ENCODE results near the gene BPIFB4. TPM values are rescaled to one million over a fixed set of nuclear protein-coding genes. Genes with fewer than 3 reads are reported as not detected.

BPIFB4 gene
- total and polyA plus RNA-seq, 11 donors: not detected

DNA sequence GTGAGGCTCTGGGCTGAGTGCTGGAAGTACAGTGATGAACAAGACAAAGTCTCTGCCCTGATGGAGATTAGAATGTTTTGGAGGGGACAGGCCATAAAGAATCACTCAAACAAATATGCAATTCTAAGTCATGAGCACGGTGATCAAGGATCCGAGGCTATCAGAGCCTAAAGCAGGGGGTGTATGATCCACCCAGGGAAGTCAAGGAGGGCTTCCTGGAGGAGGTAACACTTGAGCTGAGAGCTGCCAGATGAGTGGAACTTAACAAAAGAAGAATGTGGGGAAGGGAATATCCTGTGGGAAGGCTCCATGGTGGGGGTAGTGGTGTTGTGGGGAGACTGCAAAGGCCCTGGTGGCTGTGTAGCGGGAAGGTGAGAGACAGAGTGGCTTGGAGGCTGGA, 12.2 kb downstream of the BPIFB4 start:
- Histone ChIP-seq H3K27me3 (no peaks in the 10 kb centered on the region), H3K4me3 (no peak overlapping the region), H3K27ac (no peak overlapping the region), H3K9me3 (no peaks in the 10 kb centered on the region), H3K36me3 (no peaks in the 10 kb centered on the region), H3K4me1 (no peaks in the 10 kb centered on the region)
- TF ChIP-seq CTCF (IDR thresholded peaks at IDR 0.05) (no peak), POLR2A (IDR thresholded peaks at IDR 0.05) (no peak)
- 86 to 96% (median 87%) methylated on average over 3 of the region's 3 CpGs for WGBS, 4 donors
- DNase-seq (no peak), ATAC-seq (no peak)
- intact Hi-C loops (cut with DNase I): loop anchor here in 3 of 10 donors (5.0 to 10.0 kb wide), 3 partner anchors 203 to 299 kb away; no protein-coding TSS in a partner anchor

DNA sequence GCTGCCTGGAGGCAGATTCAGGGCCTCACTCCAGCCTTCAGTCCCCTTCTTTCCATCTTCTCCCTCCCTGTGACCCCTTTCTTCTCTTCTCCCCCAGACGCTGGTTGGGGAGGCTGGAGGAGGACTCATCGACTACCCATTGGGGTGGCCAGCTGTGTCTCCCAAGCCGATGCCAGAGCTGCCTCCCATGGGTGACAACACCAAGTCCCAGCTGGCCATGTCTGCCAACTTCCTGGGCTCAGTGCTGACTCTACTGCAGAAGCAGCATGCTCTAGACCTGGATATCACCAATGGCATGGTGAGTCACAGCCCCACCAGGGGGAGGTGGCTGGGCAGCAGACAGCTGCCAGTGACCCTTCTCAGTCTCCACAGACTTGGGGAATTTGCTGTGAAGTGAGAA, 12.9 kb downstream of the BPIFB4 start:
- ATAC-seq (no peak), DNase-seq (no peak)
- Histone ChIP-seq H3K27me3 (no peaks in the 10 kb centered on the region), H3K4me3 (no peak overlapping the region), H3K4me1 (no peaks in the 10 kb centered on the region), H3K36me3 (no peaks in the 10 kb centered on the region), H3K9me3 (no peaks in the 10 kb centered on the region), H3K27ac (no peak overlapping the region)
- WGBS, 4 donors: 79 to 91% (median 85%) methylated on average over 3 of the region's 3 CpGs
- intact Hi-C loops (cut with DNase I): loop anchor here in 3 of 10 donors (5.0 to 10.0 kb wide), 3 partner anchors 202 to 300 kb away; no protein-coding TSS in a partner anchor
- TF ChIP-seq CTCF (IDR thresholded peaks at IDR 0.05): no peak

GRCh38 chr20:33093074-33093473, 13.6 kb downstream of the BPIFB4 start:
- TF ChIP-seq CTCF (IDR thresholded peaks at IDR 0.05) (no peak), POLR2A (IDR thresholded peaks at IDR 0.05) (no peak)
- DNase-seq (no peak), ATAC-seq (no peak)
- Histone ChIP-seq H3K27ac (no peak overlapping the region), H3K27me3 (no peaks in the 10 kb centered on the region), H3K4me3 (no peak overlapping the region), H3K9me3 (no peaks in the 10 kb centered on the region), H3K4me1 (no peaks in the 10 kb centered on the region), H3K36me3 (no peaks in the 10 kb centered on the region)
- 79 to 88% (median 84%) methylated on average over 1 of the region's 1 CpG for WGBS, 4 donors
- intact Hi-C loops (cut with DNase I): loop anchor here in 3 of 10 donors (5.0 to 10.0 kb wide), 3 partner anchors 202 to 301 kb away; no protein-coding TSS in a partner anchor

GRCh38 chr20:33093582-33093981, 14.1 kb downstream of the BPIFB4 start:
- Histone ChIP-seq H3K4me1 (no peaks in the 10 kb centered on the region), H3K36me3 (no peaks in the 10 kb centered on the region), H3K27ac (no peak overlapping the region), H3K27me3 (no peaks in the 10 kb centered on the region), H3K4me3 (no peak overlapping the region), H3K9me3 (no peaks in the 10 kb centered on the region)
- TF ChIP-seq CTCF (IDR thresholded peaks at IDR 0.05): no peak
- no peak for TF ChIP-seq POLR2A (IDR thresholded peaks at IDR 0.05)
- intact Hi-C loops (cut with DNase I): loop anchor here in 3 of 10 donors (5.0 to 10.0 kb wide), 3 partner anchors 201 to 301 kb away; no protein-coding TSS in a partner anchor
- whole genome bisulfite sequencing, 4 donors: 38 to 74% (median 59%) methylated on average over 1 of the region's 1 CpG
- ATAC-seq (no peak), DNase-seq (no peak)

Measured in heart left ventricle (tissue), 16 donors.